CD4-positive, alpha-beta T cell treated with Interleukin-17A for 1 hour (primary cell): ENCODE data around the gene TTN.

Source experiments
- DNase-seq: peaks from one replicate; pipeline ENCODE4 v3.0.0-alpha.2; 2020

Gene TTN

GRCh38 chr2:178635897-178636296 is 171.3 kb downstream of the TTN start:
- no peak for DNase-seq

- no peak for DNase-seq
Measured at GRCh38 chr2:178632729-178633128, 174.5 kb downstream of the TTN start.

GRCh38 chr2:178630581-178630980 is 176.6 kb downstream of the TTN start:
- no peak for DNase-seq

GRCh38 chr2:178629463-178629862 is 177.8 kb downstream of the TTN start:
- DNase-seq: no peak

GRCh38 chr2:178628605-178629004 is 178.6 kb downstream of the TTN start:
- DNase-seq: no peak

GRCh38 chr2:178627401-178627800 is 179.8 kb downstream of the TTN start:
- DNase-seq: no peak

GRCh38 chr2:178615969-178616368 is 191.3 kb downstream of the TTN start:
- no peak for DNase-seq

- DNase-seq: no peak
Measured at GRCh38 chr2:178602901-178603300, 204.3 kb downstream of the TTN start.

GRCh38 chr2:178592655-178593054 is 214.6 kb downstream of the TTN start:
- DNase-seq: no peak

GRCh38 chr2:178589335-178589734 is 217.9 kb downstream of the TTN start:
- no peak for DNase-seq

- no peak for DNase-seq
Measured at GRCh38 chr2:178584666-178585065, 222.6 kb downstream of the TTN start.

- no peak for DNase-seq
Measured at GRCh38 chr2:178579006-178579405, 228.2 kb downstream of the TTN start.

GRCh38 chr2:178574789-178575188 is 232.4 kb downstream of the TTN start:
- no peak for DNase-seq

GRCh38 chr2:178568227-178568626 is 239.0 kb downstream of the TTN start:
- no peak for DNase-seq

GRCh38 chr2:178553047-178553446 is 254.2 kb downstream of the TTN start:
- DNase-seq: no peak

GRCh38 chr2:178550352-178550751 is 256.9 kb downstream of the TTN start:
- DNase-seq: no peak

GRCh38 chr2:178542569-178542968 is 264.7 kb downstream of the TTN start:
- DNase-seq: no peak

- DNase-seq: no peak
Measured at GRCh38 chr2:178542161-178542560, 265.1 kb downstream of the TTN start.

GRCh38 chr2:178536037-178536436 is 271.2 kb downstream of the TTN start:
- DNase-seq: no peak

GRCh38 chr2:178531168-178531567 is 276.1 kb downstream of the TTN start:
- DNase-seq: no peak

GRCh38 chr2:178530625-178531142 is 276.5 kb downstream of the TTN start:
- DNase-seq: peak; percentile 22

- no peak for DNase-seq
Measured at GRCh38 chr2:178530131-178530530, 277.1 kb downstream of the TTN start.

- DNase-seq: no peak
Measured at GRCh38 chr2:178529194-178529593, 278.0 kb downstream of the TTN start.

- DNase-seq: no peak
Measured at GRCh38 chr2:178528647-178529046, 278.6 kb downstream of the TTN start.

GRCh38 chr2:178527592-178527991 is 279.6 kb downstream of the TTN start:
- DNase-seq: no peak

- no peak for DNase-seq
Measured at GRCh38 chr2:178526256-178526655, 281.0 kb downstream of the TTN start.
